Measurements from ENCODE around the gene HAUS5. TPM values are rescaled to one million over a fixed set of nuclear protein-coding genes. Genes with fewer than 3 reads are reported as not detected.

Gene HAUS5
- polyA plus RNA-seq, 1 donor (not counting 4 experiments of a cell fraction or from before 2014, with no cell fraction given): 3.7 TPM

- Histone ChIP-seq H3K4me2 (ENCODE audit: control insufficient read depth, extremely low read depth, insufficient read depth, low read depth, low read length) (no peak overlapping the region), H3K9ac (ENCODE audit: control insufficient read depth, extremely low read depth, insufficient read depth, low read length) (no peak overlapping the region), H3K36me3 (ENCODE audit: control insufficient read depth in 2 of 2, extremely low read depth in 1 of 2, insufficient read depth in 2 of 2, low read length in 2 of 2) (peaks cover 0 to 6% of the 10 kb centered on the region in 2 experiments), H3K9me3 (ENCODE audit: control insufficient read depth, low read depth, low read length) (no peaks in the 10 kb centered on the region), H2AFZ (ENCODE audit: control insufficient read depth, low read length) (no peak overlapping the region), H4K20me1 (ENCODE audit: control insufficient read depth, extremely low read depth, insufficient read depth, low read length) (no peaks in the 10 kb centered on the region), H3K27ac (ENCODE audit: control insufficient read depth, insufficient read depth, low read length) (no peak overlapping the region), H3K79me2 (ENCODE audit: control insufficient read depth, insufficient read depth, low read length) (no peaks in the 10 kb centered on the region), H3K27me3 (ENCODE audit: control insufficient read depth, extremely low read depth, insufficient read depth, low read length) (no peaks in the 10 kb centered on the region), H3K9me1 (ENCODE audit: control insufficient read depth, extremely low read depth, insufficient read depth, low read length) (no peaks in the 10 kb centered on the region), H3K4me3 (ENCODE audit: control insufficient read depth in 2 of 3, extremely low read depth in 1 of 3, insufficient read depth in 2 of 3, low read depth in 1 of 3, low read length in 3 of 3) (no peak overlapping the region), H3K4me1 (ENCODE audit: control insufficient read depth, extremely low read depth, insufficient read depth, low read length) (no peaks in the 10 kb centered on the region)
- DNase-seq (ENCODE audit: low read depth, low spot score) (no peak), FAIRE-seq (no peak)
- TF ChIP-seq, protein P1, sequence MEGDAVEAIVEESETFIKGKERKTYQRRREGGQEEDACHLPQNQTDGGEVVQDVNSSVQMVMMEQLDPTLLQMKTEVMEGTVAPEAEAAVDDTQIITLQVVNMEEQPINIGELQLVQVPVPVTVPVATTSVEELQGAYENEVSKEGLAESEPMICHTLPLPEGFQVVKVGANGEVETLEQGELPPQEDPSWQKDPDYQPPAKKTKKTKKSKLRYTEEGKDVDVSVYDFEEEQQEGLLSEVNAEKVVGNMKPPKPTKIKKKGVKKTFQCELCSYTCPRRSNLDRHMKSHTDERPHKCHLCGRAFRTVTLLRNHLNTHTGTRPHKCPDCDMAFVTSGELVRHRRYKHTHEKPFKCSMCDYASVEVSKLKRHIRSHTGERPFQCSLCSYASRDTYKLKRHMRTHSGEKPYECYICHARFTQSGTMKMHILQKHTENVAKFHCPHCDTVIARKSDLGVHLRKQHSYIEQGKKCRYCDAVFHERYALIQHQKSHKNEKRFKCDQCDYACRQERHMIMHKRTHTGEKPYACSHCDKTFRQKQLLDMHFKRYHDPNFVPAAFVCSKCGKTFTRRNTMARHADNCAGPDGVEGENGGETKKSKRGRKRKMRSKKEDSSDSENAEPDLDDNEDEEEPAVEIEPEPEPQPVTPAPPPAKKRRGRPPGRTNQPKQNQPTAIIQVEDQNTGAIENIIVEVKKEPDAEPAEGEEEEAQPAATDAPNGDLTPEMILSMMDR (optimal IDR thresholded peaks at IDR 0.05 in 1 of 3, IDR thresholded peaks at IDR 0.05 in 1 of 3, conservative IDR thresholded peaks at IDR 0.05 in 1 of 3; ENCODE audit: extremely low read depth in 1 of 3, insufficient read depth in 2 of 3, low read length in 3 of 3): no peak
- TF ChIP-seq EZH2 (IDR thresholded peaks at IDR 0.05; ENCODE audit: low read length): no peak
- dilution Hi-C loops (cut with MboI; ENCODE audit: extremely low pct_ligation_motif_present, low sequenced_read_pairs): no loop called here
These were observed 7.5 kb downstream of the HAUS5 start for GRCh38 chr19:35620001-35620400.

DNA sequence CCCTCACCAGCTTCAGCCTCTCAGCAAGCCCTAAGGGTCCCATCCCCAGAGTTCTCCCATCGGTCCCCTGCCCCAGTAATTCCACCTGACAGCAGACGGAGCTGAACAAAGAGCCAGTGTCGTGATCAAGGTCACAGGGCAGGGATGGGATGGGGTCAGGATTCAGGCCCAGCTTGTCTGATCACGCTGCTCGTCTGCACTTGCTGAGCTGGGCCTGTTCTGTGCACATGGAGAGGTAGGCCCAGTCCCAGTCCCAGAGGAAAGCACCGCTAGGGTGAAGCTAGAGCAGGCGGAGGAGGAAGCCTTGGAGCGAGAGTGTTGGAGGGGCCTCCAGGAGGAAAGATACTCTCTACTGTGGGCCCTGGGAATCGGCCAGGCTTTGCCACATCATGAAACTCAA, 9.2 kb downstream of the HAUS5 start:
- Histone ChIP-seq H4K20me1 (ENCODE audit: control insufficient read depth, extremely low read depth, insufficient read depth, low read length) (no peaks in the 10 kb centered on the region), H3K79me2 (ENCODE audit: control insufficient read depth, insufficient read depth, low read length) (no peaks in the 10 kb centered on the region), H3K27me3 (ENCODE audit: control insufficient read depth, extremely low read depth, insufficient read depth, low read length) (no peaks in the 10 kb centered on the region), H2AFZ (ENCODE audit: control insufficient read depth, low read length) (no peak overlapping the region), H3K9me3 (ENCODE audit: control insufficient read depth, low read depth, low read length) (no peaks in the 10 kb centered on the region), H3K4me2 (ENCODE audit: control insufficient read depth, extremely low read depth, insufficient read depth, low read depth, low read length) (no peak overlapping the region), H3K9me1 (ENCODE audit: control insufficient read depth, extremely low read depth, insufficient read depth, low read length) (no peaks in the 10 kb centered on the region), H3K9ac (ENCODE audit: control insufficient read depth, extremely low read depth, insufficient read depth, low read length) (no peak overlapping the region), H3K4me3 (ENCODE audit: control insufficient read depth in 2 of 3, extremely low read depth in 1 of 3, insufficient read depth in 2 of 3, low read depth in 1 of 3, low read length in 3 of 3) (no peak overlapping the region), H3K4me1 (ENCODE audit: control insufficient read depth, extremely low read depth, insufficient read depth, low read length) (no peaks in the 10 kb centered on the region), H3K27ac (ENCODE audit: control insufficient read depth, insufficient read depth, low read length) (no peak overlapping the region), H3K36me3 (ENCODE audit: control insufficient read depth in 2 of 2, extremely low read depth in 1 of 2, insufficient read depth in 2 of 2, low read length in 2 of 2) (peaks cover 0 to 2% of the 10 kb centered on the region in 2 experiments)
- no peak for TF ChIP-seq EZH2 (IDR thresholded peaks at IDR 0.05; ENCODE audit: low read length)
- TF ChIP-seq, protein P1 (optimal IDR thresholded peaks at IDR 0.05 in 1 of 3, IDR thresholded peaks at IDR 0.05 in 1 of 3, conservative IDR thresholded peaks at IDR 0.05 in 1 of 3; ENCODE audit: extremely low read depth in 1 of 3, insufficient read depth in 2 of 3, low read length in 3 of 3): no peak
- FAIRE-seq: no peak
- dilution Hi-C loops (cut with MboI; ENCODE audit: extremely low pct_ligation_motif_present, low sequenced_read_pairs): no loop called here
- DNase-seq (ENCODE audit: low read depth, low spot score): no peak

Data from keratinocyte (primary cell).